Measurements from ENCODE around the gene FTO. TPM values are rescaled to one million over a fixed set of nuclear protein-coding genes. Genes with fewer than 3 reads are reported as not detected.
A peak's percentile ranks its signal among the peaks of the same experiment; 100 is the strongest.

The FTO gene
- total RNA-seq, 1 donor from 2014 or later, result 110 TPM

GRCh38 chr16:54071514-54071913 lies 367.6 kb downstream of the FTO start:
- no peaks in the 10 kb centered on the region for H3F3A ChIP-seq (ENCODE audit: low read depth)
- H3K27ac ChIP-seq, result no peak overlapping the region
- no peaks in the 10 kb centered on the region for H4K20me1 ChIP-seq (ENCODE audit: low read depth)
- H3K27ac Mint-ChIP-seq, result peak overlapping the region; percentile 30
- no peaks in the 10 kb centered on the region for H3K27me3 ChIP-seq
- no peak overlapping the region for H3K4me3 Mint-ChIP-seq
- H3K4me1 Mint-ChIP-seq, result peaks cover 42% of the 10 kb centered on the region
- no peak overlapping the region for H3K4me3 ChIP-seq
- no peak overlapping the region for H3K9ac ChIP-seq
- no peaks in the 10 kb centered on the region for H3K9me3 ChIP-seq (ENCODE audit: low read depth)
- TF ChIP-seq CTCF (IDR thresholded peaks at IDR 0.05) (no peak), EZH2 (IDR thresholded peaks at IDR 0.05) (no peak)
- no peaks in the 10 kb centered on the region for H3K9me3 Mint-ChIP-seq
- no peaks in the 10 kb centered on the region for H3K79me2 ChIP-seq (ENCODE audit: low read depth)
- peaks cover 6% of the 10 kb centered on the region for H3K4me1 ChIP-seq
- no peak for DNase-seq (ENCODE audit: low spot score)
- H2AFZ ChIP-seq (replicated peaks), result no peak overlapping the region
- H3K36me3 Mint-ChIP-seq, result no peaks in the 10 kb centered on the region
- H3K36me3 ChIP-seq, result no peaks in the 10 kb centered on the region
- H3K4me2 ChIP-seq, result no peak overlapping the region
- H3K27me3 Mint-ChIP-seq (ENCODE audit: insufficient read depth, low read depth), result no peaks in the 10 kb centered on the region

GRCh38 chr16:54072237-54072636 lies 368.3 kb downstream of the FTO start:
- Histone ChIP-seq H3K4me3 (no peak overlapping the region), H3K4me2 (no peak overlapping the region), H4K20me1 (ENCODE audit: low read depth) (no peaks in the 10 kb centered on the region), H3K27ac (no peak overlapping the region), H3K27me3 (no peaks in the 10 kb centered on the region), H3K79me2 (ENCODE audit: low read depth) (no peaks in the 10 kb centered on the region), H2AFZ (replicated peaks) (no peak overlapping the region), H3K9me3 (ENCODE audit: low read depth) (no peaks in the 10 kb centered on the region), H3K9ac (no peak overlapping the region), H3F3A (ENCODE audit: low read depth) (no peaks in the 10 kb centered on the region), H3K36me3 (no peaks in the 10 kb centered on the region), H3K4me1 (peaks cover 6% of the 10 kb centered on the region)
- no peak overlapping the region for H3K4me3 Mint-ChIP-seq
- TF ChIP-seq CTCF (IDR thresholded peaks at IDR 0.05), result no peak
- TF ChIP-seq EZH2 (IDR thresholded peaks at IDR 0.05), result no peak
- TF ChIP-seq EZH2phosphoT487 (IDR thresholded peaks at IDR 0.05), result no peak
- peak; percentile 36 for DNase-seq (ENCODE audit: low spot score)
- H3K27me3 Mint-ChIP-seq (ENCODE audit: insufficient read depth, low read depth), result no peaks in the 10 kb centered on the region
- no peak overlapping the region for H3K27ac Mint-ChIP-seq
- H3K4me1 Mint-ChIP-seq, result peaks cover 42% of the 10 kb centered on the region
- no peaks in the 10 kb centered on the region for H3K9me3 Mint-ChIP-seq
- no peaks in the 10 kb centered on the region for H3K36me3 Mint-ChIP-seq

GRCh38 chr16:54073356-54073755 lies 369.4 kb downstream of the FTO start:
- H2AFZ ChIP-seq (replicated peaks), result no peak overlapping the region

More at GRCh38 chr16:54073356-54073755, 369.4 kb downstream of the FTO start:
- TF ChIP-seq EZH2phosphoT487 (IDR thresholded peaks at IDR 0.05) (no peak), EZH2 (IDR thresholded peaks at IDR 0.05) (no peak), CTCF (IDR thresholded peaks at IDR 0.05) (no peak)
- Mint-ChIP-seq H3K9me3 (no peaks in the 10 kb centered on the region), H3K36me3 (no peaks in the 10 kb centered on the region), H3K27ac (no peak overlapping the region), H3K27me3 (ENCODE audit: insufficient read depth, low read depth) (no peaks in the 10 kb centered on the region), H3K4me3 (no peak overlapping the region), H3K4me1 (peaks cover 42% of the 10 kb centered on the region)
- Histone ChIP-seq H3K79me2 (ENCODE audit: low read depth) (no peaks in the 10 kb centered on the region), H3K4me1 (peaks cover 6% of the 10 kb centered on the region), H3F3A (ENCODE audit: low read depth) (no peaks in the 10 kb centered on the region), H3K4me2 (no peak overlapping the region), H4K20me1 (ENCODE audit: low read depth) (no peaks in the 10 kb centered on the region), H3K9me3 (ENCODE audit: low read depth) (no peaks in the 10 kb centered on the region), H3K9ac (no peak overlapping the region), H3K36me3 (no peaks in the 10 kb centered on the region), H3K4me3 (no peak overlapping the region), H3K27ac (no peak overlapping the region), H3K27me3 (no peaks in the 10 kb centered on the region)
- no peak for DNase-seq (ENCODE audit: low spot score)
